Measurements from ENCODE around the gene MORN5. TPM values are rescaled to one million over a fixed set of nuclear protein-coding genes. Genes with fewer than 3 reads are reported as not detected.

MORN5 gene
- total and polyA plus RNA-seq, 9 of the 15 experiments (the other 6 are each of a cell fraction or from before 2014, with no cell fraction given): not detected

- POLR2A ChIA-PET: interaction anchor here (0.6 to 0.7 kb wide), 2 partner anchors 64 to 236 kb away, joined by 3 read pairs; partner anchors contain the start of gene PTGS1
- in situ Hi-C loops (cut with MboI) (no loop called here), intact Hi-C loops (cut with micrococcal nuclease) (no loop called here)
- Histone ChIP-seq H3K27me3 (ENCODE audit: control insufficient read depth in 2 of 2, insufficient read depth in 2 of 2, low read length in 2 of 2) (peaks cover 2 to 18% of the 10 kb centered on the region in 2 experiments; a peak in 3 of 5 replicates), H3K27ac (ENCODE audit: extremely low read depth, low read depth, low read length) (no peak overlapping the region), H3K4me1 (replicated peaks in 1 of 2; ENCODE audit: control insufficient read depth in 2 of 2, insufficient read depth in 2 of 2, low read length in 2 of 2) (peaks cover 0 to 9% of the 10 kb centered on the region in 2 experiments; a peak in 1 of 5 replicates), H3K4me2 (ENCODE audit: insufficient read depth, low read length) (no peak overlapping the region; the same call in 1 of the 2 replicates), H3K9ac (ENCODE audit: insufficient read depth in 1 of 2, low read depth in 2 of 2, low read length in 2 of 2) (no peak overlapping the region), H3K4me3 (no peak overlapping the region), H3K36me3 (ENCODE audit: control insufficient read depth, insufficient read depth, low read length) (no peaks in the 10 kb centered on the region), H3K9me3 (replicated peaks; ENCODE audit: control insufficient read depth, insufficient read depth, low read depth, low read length) (no peaks in the 10 kb centered on the region), H4K20me1 (replicated peaks; ENCODE audit: control insufficient read depth, insufficient read depth, low read length) (0 out of 2 replicates have a peak, but pooled peaks cover 6% of the 10 kb centered on the region), H3K79me2 (ENCODE audit: control insufficient read depth, insufficient read depth, low read length) (no peaks in the 10 kb centered on the region), H2AFZ (ENCODE audit: low read depth, low read length) (no peak overlapping the region), H3K9me1 (ENCODE audit: control insufficient read depth, insufficient read depth, low read length) (no peaks in the 10 kb centered on the region)
- WGBS (ENCODE audit: insufficient coverage, low coverage, missing lambda C conversion rate): 17% methylated on average over 12 of the region's 12 CpGs
- CTCF ChIA-PET (ENCODE audit: low intra/inter-chr PET ratio): no interaction called here
- BruUV-seq (replicated peaks): no TSS peak
- FAIRE-seq: peak; percentile 49
- peak; percentile 64 for ATAC-seq
- peak in 3 of 4 experiments; percentile 30 to 42 (median 36) for DNase-seq (ENCODE audit: extremely low read depth in 1 of 4, low spot score in 3 of 4)
- TF ChIP-seq ATF1 (CRISPR knock-in tag; IDR thresholded peaks at IDR 0.05) (no peak; the same call in 1 of the 2 replicates), ATF1 (tag; IDR thresholded peaks at IDR 0.05) (peak; percentile 78), CTCF (IDR thresholded peaks at IDR 0.05 in 2 of 3, conservative IDR thresholded peaks at IDR 0.05 in 1 of 3; ENCODE audit: insufficient read depth in 2 of 3, low read depth in 1 of 3, low read length in 3 of 3) (peak in 2 of 3 experiments; percentile 17 to 19; a peak in 3 of 6 replicates), ZNF696 (CRISPR knock-in tag; conservative IDR thresholded peaks at IDR 0.05) (no peak), USF2 (CRISPR knock-in tag; IDR thresholded peaks at IDR 0.05) (no peak), PTBP1 (IDR thresholded peaks at IDR 0.05; ENCODE audit: low read depth, low read length) (no peak), SMARCA4 (IDR thresholded peaks at IDR 0.05) (no peak), ATF3 (IDR thresholded peaks at IDR 0.05) (peak; percentile 61), ATF3 (CRISPR knock-in tag; conservative IDR thresholded peaks at IDR 0.05) (no peak), HBP1 (CRISPR knock-in tag; IDR thresholded peaks at IDR 0.05) (no peak), CREM (IDR thresholded peaks at IDR 0.05; ENCODE audit: low read depth) (peak; percentile 87), CREB1 (IDR thresholded peaks at IDR 0.05) (0 out of 2 replicates have a peak, but pooled peaks have one; percentile 36), CREB1 (CRISPR knock-in tag; IDR thresholded peaks at IDR 0.05) (no peak), TFAP4 (CRISPR knock-in tag; IDR thresholded peaks at IDR 0.05; ENCODE audit: borderline replicate concordance) (no peak), MIER1 (IDR thresholded peaks at IDR 0.05; ENCODE audit: low read depth) (no peak), KLF13 (tag; IDR thresholded peaks at IDR 0.05; ENCODE audit: borderline replicate concordance, low read depth) (no peak), ZNF431 (CRISPR knock-in tag; IDR thresholded peaks at IDR 0.05) (no peak)
These were observed 24.7 kb upstream of the MORN5 start for GRCh38 chr9:122134822-122135528.

Data from K562 (cell line).